PC-9 (cell line): ENCODE measurements around the gene FBXO10. TPM values are rescaled to one million over a fixed set of nuclear protein-coding genes. Genes with fewer than 3 reads are reported as not detected.

Experiments used
- BruUV-seq: library from RNA; stranded (reverse); fragments of 400-500 nt; replicated peaks from 2 replicates; lab custom pipeline; 2021; lab: Mats Ljungman, UMichigan
- CTCF ChIA-PET: fragments of 300-600 bp; sonication (Branson Sonifier 250); formaldehyde crosslinking; loops from one replicate; lab custom pipeline; 2022; ENCODE audit warnings: antibody characterized with exemption; lab: Charles Lee
- POLR2A ChIA-PET: fragments of 300-600 bp; sonication (Branson Sonifier 250); formaldehyde crosslinking; loops from one replicate; lab custom pipeline; 2022; ENCODE audit warnings: antibody characterized with exemption; ENCODE audit not compliant: unreplicated experiment; lab: Charles Lee
- DNase-seq, 2 experiments: peaks; one replicate each; pipeline versions ENCODE4 v3.0.0 to v3.0.0-alpha.2; 2015 to 2022; ENCODE audit warnings: mixed read lengths in 1 of 2
- H2AFZ ChIP-seq: fragments of 200-600 bp; sonication (generic); 2 replicates; pipeline ENCODE4 v1.8.1; 2017; ENCODE audit warnings: antibody characterized with exemption
- H3F3A ChIP-seq: fragments of 200-600 bp; sonication (generic); 2 replicates; pipeline ENCODE4 v1.8.1; 2017; ENCODE audit warnings: antibody characterized with exemption, mild to moderate bottlenecking, low read depth; ENCODE audit not compliant: insufficient read depth
- H3K27ac ChIP-seq: fragments of 200-600 bp; sonication (generic); 2 replicates; pipeline ENCODE4 v1.6.1; 2016; ENCODE audit warnings: mixed run types
- H3K27me3 ChIP-seq: fragments of 200-600 bp; sonication (generic); 2 replicates; pipeline ENCODE4 v1.6.1; 2016; ENCODE audit warnings: low read depth, mixed run types; ENCODE audit not compliant: insufficient read depth
- H3K36me3 ChIP-seq: fragments of 200-600 bp; sonication (generic); 2 replicates; pipeline ENCODE4 v1.6.1; 2016; ENCODE audit warnings: low read depth, mixed run types
- H3K4me1 ChIP-seq: fragments of 200-600 bp; sonication (generic); replicated peaks from 2 replicates; pipeline ENCODE4 v1.6.1; 2016; ENCODE audit warnings: mixed run types; ENCODE audit not compliant: insufficient read depth
- H3K4me2 ChIP-seq: fragments of 200-600 bp; sonication (generic); 2 replicates; pipeline ENCODE4 v1.6.1; 2017; ENCODE audit warnings: mixed run types
- H3K4me3 ChIP-seq: fragments of 200-600 bp; sonication (generic); 2 replicates; pipeline ENCODE4 v1.6.1; 2016; ENCODE audit warnings: mixed run types
- H3K79me2 ChIP-seq: fragments of 200-600 bp; sonication (generic); 2 replicates; pipeline ENCODE4 v1.6.1; 2017; ENCODE audit warnings: low read depth, mixed run types
- H3K9me2 ChIP-seq: fragments of 200-600 bp; sonication (generic); 2 replicates; pipeline ENCODE4 v1.8.1; 2017; ENCODE audit warnings: mild to moderate bottlenecking; ENCODE audit not compliant: insufficient read depth
- H3K9me3 ChIP-seq: fragments of 200-600 bp; sonication (generic); 2 replicates; pipeline ENCODE4 v1.8.1; 2016; ENCODE audit warnings: low read depth; ENCODE audit not compliant: insufficient read depth
- H4K20me1 ChIP-seq: fragments of 200-600 bp; sonication (generic); 2 replicates; pipeline ENCODE4 v1.8.1; 2017; ENCODE audit not compliant: insufficient read depth
- EZH2 ChIP-seq: fragments of 200-600 bp; sonication (generic); IDR thresholded peaks from 2 replicates; pipeline ENCODE4 v1.8.0; 2017; ENCODE audit warnings: antibody characterized with exemption, low read depth
- intact Hi-C: fragments of 100-400 bp; cut with micrococcal nuclease; formaldehyde crosslinking; loops from one replicate; pipeline ENCODE4 v1.10.0; 2022; ENCODE audit not compliant: unreplicated experiment
- total RNA-seq: library from RNA; stranded (reverse); gene quantifications from 2 replicates; pipeline ENCODE4 v1.2.3, GENCODE V29; 2021
- TF ChIP-seq, protein P1 (sequence below): fragments of 200-600 bp; sonication (generic); conservative IDR thresholded peaks from 2 replicates; pipeline ENCODE4 v1.6.1; 2017; ENCODE audit warnings: mixed run types, antibody characterized with exemption, mild to moderate bottlenecking, moderate library complexity

FBXO10 gene
- total RNA-seq, 1 experiment from 2014 or later: 3.7 TPM

DNA sequence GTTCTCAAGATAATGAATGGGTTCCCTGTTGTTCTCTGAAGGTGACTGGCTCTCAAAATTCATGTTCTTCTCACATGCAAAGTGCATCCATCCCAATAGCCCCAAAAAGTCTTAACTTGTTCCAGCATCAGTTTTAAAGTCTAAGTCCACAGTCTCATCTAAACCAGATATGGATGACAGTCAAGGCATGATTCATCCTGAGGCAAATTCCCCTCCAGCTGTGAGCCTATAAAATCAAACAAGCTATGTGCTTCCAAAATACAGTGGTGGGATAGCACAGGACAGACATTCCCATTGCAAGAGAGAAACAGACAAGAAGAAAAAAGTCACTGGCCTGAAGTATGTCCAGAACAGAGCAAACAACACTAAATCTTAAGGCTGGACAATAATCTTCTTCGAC, 25.4 kb downstream of the FBXO10 start:
- no peak for TF ChIP-seq EZH2
- TF ChIP-seq, protein P1, sequence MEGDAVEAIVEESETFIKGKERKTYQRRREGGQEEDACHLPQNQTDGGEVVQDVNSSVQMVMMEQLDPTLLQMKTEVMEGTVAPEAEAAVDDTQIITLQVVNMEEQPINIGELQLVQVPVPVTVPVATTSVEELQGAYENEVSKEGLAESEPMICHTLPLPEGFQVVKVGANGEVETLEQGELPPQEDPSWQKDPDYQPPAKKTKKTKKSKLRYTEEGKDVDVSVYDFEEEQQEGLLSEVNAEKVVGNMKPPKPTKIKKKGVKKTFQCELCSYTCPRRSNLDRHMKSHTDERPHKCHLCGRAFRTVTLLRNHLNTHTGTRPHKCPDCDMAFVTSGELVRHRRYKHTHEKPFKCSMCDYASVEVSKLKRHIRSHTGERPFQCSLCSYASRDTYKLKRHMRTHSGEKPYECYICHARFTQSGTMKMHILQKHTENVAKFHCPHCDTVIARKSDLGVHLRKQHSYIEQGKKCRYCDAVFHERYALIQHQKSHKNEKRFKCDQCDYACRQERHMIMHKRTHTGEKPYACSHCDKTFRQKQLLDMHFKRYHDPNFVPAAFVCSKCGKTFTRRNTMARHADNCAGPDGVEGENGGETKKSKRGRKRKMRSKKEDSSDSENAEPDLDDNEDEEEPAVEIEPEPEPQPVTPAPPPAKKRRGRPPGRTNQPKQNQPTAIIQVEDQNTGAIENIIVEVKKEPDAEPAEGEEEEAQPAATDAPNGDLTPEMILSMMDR: no peak
- no peaks in the 10 kb centered on the region for H3F3A ChIP-seq
- no peak overlapping the region for H3K4me2 ChIP-seq
- no peak for DNase-seq
- no peaks in the 10 kb centered on the region for H3K9me3 ChIP-seq
- H2AFZ ChIP-seq: no peak overlapping the region
- POLR2A ChIA-PET: no interaction called here
- H4K20me1 ChIP-seq: no peaks in the 10 kb centered on the region
- BruUV-seq: no TSS peak
- no peak overlapping the region for H3K27ac ChIP-seq
- no peaks in the 10 kb centered on the region for H3K36me3 ChIP-seq
- H3K27me3 ChIP-seq: no peaks in the 10 kb centered on the region
- H3K4me3 ChIP-seq: no peak overlapping the region
- CTCF ChIA-PET: no interaction called here
- H3K79me2 ChIP-seq: no peaks in the 10 kb centered on the region
- no peaks in the 10 kb centered on the region for H3K9me2 ChIP-seq
- intact Hi-C loops: no loop called here
- no peaks in the 10 kb centered on the region for H3K4me1 ChIP-seq

DNA sequence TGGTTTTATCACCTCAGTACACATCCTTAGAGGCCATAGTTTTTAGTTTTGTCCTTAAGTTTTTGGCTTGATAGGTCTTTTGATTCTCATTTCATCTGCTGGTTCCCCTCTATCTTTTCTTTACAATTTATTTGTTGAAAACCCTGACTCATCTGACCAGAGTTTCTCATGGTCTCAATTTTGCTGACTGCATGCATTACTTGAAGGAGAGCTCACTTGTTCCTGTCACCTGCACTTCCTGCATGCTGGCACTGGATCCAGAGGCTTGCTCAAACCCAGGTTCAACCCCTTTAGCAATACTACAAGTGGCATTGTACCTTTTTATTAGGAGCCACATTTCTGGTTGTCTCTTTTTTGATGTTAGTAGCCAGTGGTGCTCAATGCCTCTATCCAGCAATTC, 26.7 kb downstream of the FBXO10 start:
- Histone ChIP-seq H4K20me1 (no peaks in the 10 kb centered on the region), H3K4me3 (no peak overlapping the region), H3K27me3 (no peaks in the 10 kb centered on the region), H3K4me2 (no peak overlapping the region), H3F3A (no peaks in the 10 kb centered on the region), H2AFZ (no peak overlapping the region), H3K27ac (no peak overlapping the region), H3K9me3 (no peaks in the 10 kb centered on the region), H3K4me1 (no peaks in the 10 kb centered on the region), H3K9me2 (no peaks in the 10 kb centered on the region), H3K36me3 (no peaks in the 10 kb centered on the region), H3K79me2 (no peaks in the 10 kb centered on the region)
- intact Hi-C loops: no loop called here
- CTCF ChIA-PET: no interaction called here
- POLR2A ChIA-PET: interaction anchor here (0.5 to 0.7 kb wide), 2 partner anchors 267 to 431 kb away, joined by 3 to 4 read pairs; no protein-coding TSS in a partner anchor
- no peak for TF ChIP-seq EZH2
- TF ChIP-seq, protein P1: no peak
- no TSS peak for BruUV-seq
- no peak for DNase-seq

DNA sequence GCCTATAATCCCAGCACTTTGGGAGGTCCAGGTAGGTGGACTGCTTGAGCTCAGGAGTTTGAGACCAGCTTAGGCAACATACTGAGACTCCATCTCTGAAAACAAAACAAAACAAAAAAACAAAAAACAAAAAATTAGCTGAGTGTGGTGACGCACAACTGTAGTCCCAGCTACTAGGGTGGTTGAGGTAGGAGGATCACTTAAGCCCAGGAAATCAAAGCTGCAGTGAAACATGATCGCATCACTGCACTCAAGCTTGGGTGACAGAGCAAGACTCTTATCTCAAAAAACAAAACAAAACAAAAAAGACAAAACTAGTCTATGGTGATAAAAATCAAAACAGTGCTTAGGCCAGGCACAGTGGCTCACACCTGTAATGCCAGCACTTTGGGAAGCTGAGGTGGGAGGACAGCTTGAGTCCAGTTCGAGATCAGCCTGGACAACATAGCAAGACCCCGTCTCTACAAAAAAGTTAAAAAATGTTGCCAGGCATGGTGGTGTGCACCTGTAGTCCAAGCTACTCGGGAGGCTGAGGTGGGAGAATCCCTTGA, 28.8 kb downstream of the FBXO10 start:
- no peaks in the 10 kb centered on the region for H3K27me3 ChIP-seq
- H4K20me1 ChIP-seq: no peaks in the 10 kb centered on the region
- no peak overlapping the region for H2AFZ ChIP-seq
- ChIA-PET CTCF (no interaction called here), POLR2A (no interaction called here)
- no peaks in the 10 kb centered on the region for H3K4me1 ChIP-seq
- H3K36me3 ChIP-seq: no peaks in the 10 kb centered on the region
- no peak overlapping the region for H3K27ac ChIP-seq
- H3K9me2 ChIP-seq: no peaks in the 10 kb centered on the region
- DNase-seq: no peak
- TF ChIP-seq, protein P1: no peak
- BruUV-seq: no TSS peak
- no peak overlapping the region for H3K4me3 ChIP-seq
- H3K79me2 ChIP-seq: no peaks in the 10 kb centered on the region
- intact Hi-C loops: no loop called here
- H3K4me2 ChIP-seq: no peak overlapping the region
- H3F3A ChIP-seq: no peaks in the 10 kb centered on the region
- H3K9me3 ChIP-seq: no peaks in the 10 kb centered on the region
